HCT116 (cell line): Measurements from ENCODE around the gene TMEM117. TPM values are rescaled to one million over a fixed set of nuclear protein-coding genes. Genes with fewer than 3 reads are reported as not detected.

Source experiments
- ATAC-seq: fragments of 200-7000 bp; cut with Tn5 transposase; 2 replicates; pipeline ENCODE4 v1.9.1; 2020; ENCODE audit warnings: mild to moderate bottlenecking, moderate library complexity
- BruUV-seq: library from RNA; stranded (reverse); fragments of 400-500 nt; replicated peaks from 2 replicates; lab custom pipeline; 2021; lab: Mats Ljungman, UMichigan
- CTCF ChIA-PET: fragments of 300-600 bp; sonication (Branson Sonifier 250); formaldehyde crosslinking; loops from one replicate; lab custom pipeline; 2021; ENCODE audit warnings: antibody characterized with exemption; lab: Charles Lee
- POLR2A ChIA-PET: fragments of 300-600, 350-600 bp; sonication (Branson Sonifier 250); formaldehyde crosslinking; loops from one replicate; lab custom pipeline; 2021; ENCODE audit warnings: antibody characterized with exemption; lab: Charles Lee
- RAD21 ChIA-PET, 2 experiments: fragments of 300-600 bp; sonication (Branson Sonifier 250); formaldehyde crosslinking; loops; one replicate each; lab custom pipeline; 2023; ENCODE audit warnings: low total read pairs in 2 of 2; ENCODE audit not compliant: uncharacterized antibody in 2 of 2, unreplicated experiment in 2 of 2, low non-redundant PET in 1 of 2; lab: Charles Lee
- DNase-seq: peaks from one replicate; pipeline ENCODE4 v3.0.0-alpha.2; 2010; ENCODE audit warnings: low read depth, low spot score
- H2AFZ ChIP-seq: fragments of 200-600 bp; shearing (Covaris generic), sonication (generic); 2 replicates; pipeline ENCODE4 v1.6.1; 2017; ENCODE audit warnings: low read depth, mixed run types, mixed read lengths, antibody characterized with exemption, low read length; ENCODE audit not compliant: poor library complexity, severe bottlenecking
- H3K27ac ChIP-seq: 2 replicates; pipeline ENCODE4 v1.5.1; 2012; ENCODE audit warnings: low read depth, low read length
- H3K27me3 ChIP-seq: fragments of 200-600 bp; sonication (generic); 2 replicates; pipeline ENCODE4 v1.6.1; 2016; ENCODE audit warnings: mixed run types, low read length, mixed read lengths; ENCODE audit not compliant: insufficient read depth
- H3K36me3 ChIP-seq, 2 experiments: fragments of 200-500 bp in 1 of 2; fragments of 200-600 bp in 1 of 2; sonication (Bioruptor generic) in 1 of 2; sonication (generic) in 1 of 2; 2 replicates each; pipeline versions ENCODE4 v1.5.1 to v1.6.1; 2014 to 2016; ENCODE audit warnings: low read length in 2 of 2, inconsistent platforms in 1 of 2, mixed read lengths in 1 of 2, mixed run types in 1 of 2; ENCODE audit not compliant: insufficient read depth in 2 of 2, control insufficient read depth in 1 of 2
- H3K4me1 ChIP-seq, 2 experiments: fragments of 200-600 bp in 1 of 2; sonication (generic) in 1 of 2; 2 replicates each; pipeline versions ENCODE4 v1.5.1 to v1.6.1; 2012 to 2017; ENCODE audit warnings: low read length in 2 of 2, inconsistent platforms in 1 of 2, mild to moderate bottlenecking in 1 of 2, mixed read lengths in 1 of 2, mixed run types in 1 of 2, moderate library complexity in 1 of 2; ENCODE audit not compliant: insufficient read depth in 2 of 2, control insufficient read depth in 1 of 2
- H3K4me2 ChIP-seq: fragments of 200-600 bp; sonication (generic); 2 replicates; pipeline ENCODE4 v1.6.1; 2017; ENCODE audit warnings: mixed run types, low read length, mixed read lengths
- H3K4me3 ChIP-seq, 2 experiments: fragments of 200-600 bp in 1 of 2; sonication (generic) in 1 of 2; replicated peaks in 1 of 2; 2 replicates each; pipeline ENCODE4 v1.5.1; 2011 to 2016; ENCODE audit warnings: low read length in 2 of 2, control low read depth in 1 of 2, low read depth in 1 of 2, mild to moderate bottlenecking in 1 of 2, mixed read lengths in 1 of 2, mixed run types in 1 of 2
- H3K79me2 ChIP-seq: fragments of 200-600 bp; sonication (generic); 2 replicates; pipeline ENCODE4 v1.6.1; 2017; ENCODE audit warnings: mild to moderate bottlenecking, mixed run types, low read length, moderate library complexity, mixed read lengths; ENCODE audit not compliant: insufficient read depth
- H3K9ac ChIP-seq: fragments of 200-600 bp; sonication (generic); 2 replicates; pipeline ENCODE4 v1.6.1; 2016; ENCODE audit warnings: low read length, mixed read lengths
- H3K9me2 ChIP-seq: fragments of 200-600 bp; sonication (generic), shearing (Covaris generic); 2 replicates; pipeline ENCODE4 v1.6.1; 2017; ENCODE audit warnings: mixed run types, mild to moderate bottlenecking, moderate library complexity; ENCODE audit not compliant: insufficient read depth
- H3K9me3 ChIP-seq, 2 experiments: fragments of 200-500 bp in 1 of 2; fragments of 200-600 bp in 1 of 2; sonication (Bioruptor generic) in 1 of 2; sonication (generic) in 1 of 2; 2 replicates each; pipeline ENCODE4 v1.6.1; 2014 to 2017; ENCODE audit warnings: low read length in 2 of 2, mixed read lengths in 2 of 2, inconsistent platforms in 1 of 2, low read depth in 1 of 2, mild to moderate bottlenecking in 1 of 2, mixed run types in 1 of 2, moderate library complexity in 1 of 2; ENCODE audit not compliant: control insufficient read depth in 1 of 2, insufficient read depth in 1 of 2
- H4K20me1 ChIP-seq: fragments of 200-600 bp; sonication (generic), shearing (Covaris generic); 2 replicates; pipeline ENCODE4 v1.6.1; 2017; ENCODE audit warnings: mixed run types, mild to moderate bottlenecking, moderate library complexity; ENCODE audit not compliant: insufficient read depth
- EZH2 ChIP-seq: fragments of 200-600 bp; sonication (generic); IDR thresholded peaks from 2 replicates; pipeline ENCODE4 v1.6.1; 2017; ENCODE audit warnings: antibody characterized with exemption, mixed run types
- EZH2phosphoT487 ChIP-seq: fragments of 200-600 bp; IDR thresholded peaks from 2 replicates; pipeline ENCODE4 v1.6.1; 2018; ENCODE audit warnings: antibody characterized with exemption, borderline replicate concordance
- RAD21 ChIP-seq: IDR thresholded peaks from 2 replicates; pipeline ENCODE4 v1.6.1; 2012; ENCODE audit warnings: low read depth, mild to moderate bottlenecking
- REST ChIP-seq: IDR thresholded peaks from 2 replicates; pipeline ENCODE4 v1.6.1; 2012; ENCODE audit warnings: low read depth
- TCF7L2 ChIP-seq: IDR thresholded peaks from 2 replicates; pipeline ENCODE4 v1.7.0; 2011; ENCODE audit warnings: borderline replicate concordance, inconsistent platforms; ENCODE audit not compliant: insufficient read depth, insufficient read length; ENCODE audit errors: extremely low read depth
- YY1 ChIP-seq: IDR thresholded peaks from 2 replicates; pipeline ENCODE4 v1.6.1; 2011; ENCODE audit warnings: low read length, low read depth, moderate library complexity, mild to moderate bottlenecking; ENCODE audit not compliant: insufficient replicate concordance; ENCODE audit errors: extremely low read depth
- ZFX ChIP-seq: fragments of 450-650 bp; IDR thresholded peaks from 2 replicates; pipeline ENCODE4 v1.6.1; 2017
- intact Hi-C: fragments of 100-400 bp; cut with micrococcal nuclease; formaldehyde crosslinking; loops from 2 replicates; pipeline ENCODE4 v1.10.0; 2022
- total RNA-seq: library from RNA; stranded (reverse); gene quantifications from one replicate; pipeline ENCODE4 v1.2.1, GENCODE V29; 2021; ENCODE audit not compliant: unreplicated experiment

The TMEM117 gene
- total RNA-seq, 1 experiment from 2014 or later: 3.6 TPM

- no peaks in the 10 kb centered on the region for H3K79me2 ChIP-seq
- DNase-seq (no peak), ATAC-seq (no peak)
- no peak overlapping the region for H3K4me2 ChIP-seq
- intact Hi-C loops: no loop called here
- H3K4me1 ChIP-seq: no peaks in the 10 kb centered on the region
- H3K4me3 ChIP-seq: no peak overlapping the region
- H3K36me3 ChIP-seq: no peaks in the 10 kb centered on the region
- H3K27ac ChIP-seq: no peak overlapping the region
- no peaks in the 10 kb centered on the region for H4K20me1 ChIP-seq
- no TSS peak for BruUV-seq
- no peak overlapping the region for H3K9ac ChIP-seq
- ChIA-PET RAD21 (no interaction called here), POLR2A (no interaction called here), CTCF (no interaction called here)
- TF ChIP-seq EZH2 (no peak), REST (no peak), EZH2phosphoT487 (no peak), ZFX (no peak)
- H3K9me3 ChIP-seq: no peaks in the 10 kb centered on the region
- no peaks in the 10 kb centered on the region for H3K27me3 ChIP-seq
- H3K9me2 ChIP-seq: no peaks in the 10 kb centered on the region
- H2AFZ ChIP-seq: no peak overlapping the region
Measured at GRCh38 chr12:43964033-43964432, 128.2 kb downstream of the TMEM117 start.

GRCh38 chr12:43964961-43965360, 129.1 kb downstream of the TMEM117 start:
- Histone ChIP-seq H3K79me2 (no peaks in the 10 kb centered on the region), H3K4me1 (peaks cover 5 to 6% of the 10 kb centered on the region in 2 experiments; a peak in 3 of 4 replicates), H3K9me2 (no peaks in the 10 kb centered on the region), H3K4me3 (no peak overlapping the region), H3K27ac (no peak overlapping the region)
- no peak for ATAC-seq
- RAD21 ChIA-PET: no interaction called here
- no peak for TF ChIP-seq YY1
- no peak for TF ChIP-seq RAD21
- no peak for TF ChIP-seq TCF7L2
- TF ChIP-seq EZH2: no peak
- TF ChIP-seq, all 23 proteins: peak for 0
- no peaks in the 10 kb centered on the region for H3K27me3 ChIP-seq
- no peaks in the 10 kb centered on the region for H3K9me3 ChIP-seq
- no peak overlapping the region for H3K4me2 ChIP-seq
- DNase-seq: no peak
- H3K36me3 ChIP-seq: no peaks in the 10 kb centered on the region
- ChIA-PET CTCF (no interaction called here), POLR2A (no interaction called here)
- no peak overlapping the region for H2AFZ ChIP-seq
- H4K20me1 ChIP-seq: no peaks in the 10 kb centered on the region
- BruUV-seq: no TSS peak
- H3K9ac ChIP-seq: no peak overlapping the region
- intact Hi-C loops: no loop called here
